ENCODE results near the gene PON2.

Gene PON2

DNA sequence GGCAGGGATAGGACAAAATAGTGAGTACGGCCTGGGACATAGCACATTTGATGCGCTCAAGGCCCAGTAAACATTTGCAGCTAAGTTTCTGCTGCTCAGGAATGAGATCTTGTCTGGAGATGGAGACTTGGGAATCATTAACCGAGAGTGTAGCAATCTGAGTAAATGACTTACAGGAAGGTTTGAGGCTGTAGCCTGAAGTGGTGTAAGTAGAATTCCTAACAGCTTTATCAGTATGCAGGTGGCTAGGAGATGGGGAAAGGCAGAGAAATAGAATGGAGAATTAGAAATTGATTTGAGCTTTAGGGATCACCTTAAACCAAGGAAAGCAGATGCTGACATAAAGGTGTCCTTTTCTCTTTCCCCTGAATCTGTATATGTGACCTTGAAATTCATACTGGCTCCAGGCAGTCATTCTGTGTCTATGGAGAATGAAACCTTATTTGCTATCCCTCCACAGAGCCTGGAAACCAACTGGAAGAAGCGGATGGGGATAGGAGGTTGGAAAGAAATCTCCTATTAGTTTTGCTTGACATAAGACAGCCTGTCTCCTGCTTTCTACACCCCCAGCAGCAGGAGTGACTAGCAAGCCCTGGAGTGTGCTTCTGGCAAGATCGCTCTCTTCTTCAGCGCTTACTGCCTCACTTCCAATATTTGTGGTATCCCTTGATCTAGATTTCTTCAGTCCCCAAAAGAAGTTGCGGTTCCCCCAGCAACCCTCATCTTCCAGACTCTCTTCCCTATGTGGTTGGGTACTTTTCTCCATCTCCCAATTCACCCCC is 6.4 kb upstream of the PON2 start:
- DNase-seq = no peak

DNA sequence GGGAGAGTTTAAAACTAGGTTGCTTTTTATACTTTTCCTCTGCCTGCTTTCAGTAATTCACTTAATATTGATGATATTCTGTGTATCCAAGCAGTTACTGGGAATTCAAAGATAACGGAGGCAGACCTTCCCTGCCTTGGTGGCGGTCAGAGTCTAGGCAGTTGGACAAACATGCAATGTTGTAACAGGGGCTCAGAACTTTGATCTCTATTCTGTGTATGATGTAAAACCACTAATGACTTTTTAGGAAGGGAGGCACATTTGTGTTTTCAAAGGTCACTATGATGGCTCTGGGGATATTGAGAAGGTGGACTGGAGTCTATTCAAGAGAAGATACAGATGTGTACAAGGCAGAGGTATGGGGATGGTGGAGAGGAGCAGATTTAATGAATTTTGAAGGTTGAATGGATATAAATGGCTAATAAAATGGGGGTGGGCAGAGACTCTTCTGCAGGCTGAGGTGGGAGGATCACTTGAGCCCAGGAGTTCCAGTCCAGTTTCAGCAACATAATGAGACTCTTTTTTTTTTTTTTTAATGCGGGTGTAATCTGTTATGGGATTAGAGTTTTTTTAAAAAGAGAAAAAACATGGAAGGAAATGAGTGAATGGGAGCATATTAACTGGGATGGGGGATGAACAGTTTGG is 5.7 kb upstream of the PON2 start:
- DNase-seq = no peak

DNA sequence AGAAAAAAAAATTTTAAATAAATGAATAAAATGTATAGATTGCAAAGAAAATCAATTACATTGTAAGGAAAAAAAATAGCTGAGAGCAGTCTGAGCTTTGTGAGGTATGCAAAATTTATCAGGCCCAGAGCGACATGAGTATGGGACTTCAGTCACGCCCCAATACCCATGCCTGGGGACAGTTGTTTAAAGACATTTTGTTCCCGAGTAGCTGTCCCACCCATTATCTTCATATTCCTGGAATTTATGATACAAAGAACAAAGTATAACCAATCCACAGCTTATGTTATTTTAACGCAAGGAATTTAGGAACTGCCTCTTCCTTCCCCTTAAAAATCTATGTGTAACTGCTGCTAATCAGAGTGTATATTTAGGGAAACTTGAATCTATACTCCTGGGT is 1.6 kb upstream of the PON2 start:
- no peak for DNase-seq

DNA sequence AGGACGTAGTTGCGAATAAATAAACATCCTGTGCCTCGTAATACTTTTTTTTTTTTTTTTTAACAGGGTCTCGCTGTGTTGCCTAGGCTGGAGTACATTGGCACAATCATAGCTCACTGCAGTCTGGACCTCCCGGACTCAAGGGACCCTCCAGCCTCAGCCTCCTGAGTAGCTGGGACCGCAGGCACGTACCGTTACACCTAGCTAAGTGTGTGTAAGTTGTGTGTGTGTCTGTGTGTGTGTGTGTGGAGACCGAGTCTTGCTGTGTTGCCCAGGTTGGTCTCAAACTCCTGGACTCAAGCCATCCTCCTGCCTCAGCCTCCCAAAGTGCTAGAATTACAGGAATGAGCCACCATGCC is 573 bp upstream of the PON2 start:
- DNase-seq = no peak

DNA sequence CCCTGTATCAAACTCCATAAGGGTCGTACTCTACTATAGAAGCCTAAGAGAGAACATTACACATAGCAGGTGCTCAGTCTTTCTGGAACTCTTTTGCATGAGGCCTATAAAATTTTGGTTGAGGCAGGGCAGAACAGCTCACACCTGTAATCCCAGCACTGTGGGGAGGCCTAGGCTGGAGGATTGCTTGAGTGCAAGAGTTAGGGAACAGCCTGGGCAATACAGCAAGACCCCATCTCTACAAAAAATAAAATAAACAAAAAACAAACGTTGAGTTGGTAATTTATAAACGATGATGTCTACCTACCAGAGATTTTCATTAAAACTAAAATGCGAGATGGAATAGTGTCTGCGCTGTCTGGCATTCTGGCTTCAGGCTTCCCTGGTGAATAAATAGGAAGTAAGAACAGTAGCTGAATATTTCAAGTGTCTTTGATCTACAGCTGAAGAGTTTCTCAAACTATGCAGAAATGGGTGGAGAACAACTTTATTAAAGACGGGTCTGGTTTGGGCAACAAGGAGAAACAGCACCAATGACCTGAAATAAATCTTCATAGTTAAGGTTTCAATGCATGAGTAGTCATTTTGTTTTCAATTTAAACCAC is 774 bp downstream of the PON2 start:
- DNase-seq = no peak

DNA sequence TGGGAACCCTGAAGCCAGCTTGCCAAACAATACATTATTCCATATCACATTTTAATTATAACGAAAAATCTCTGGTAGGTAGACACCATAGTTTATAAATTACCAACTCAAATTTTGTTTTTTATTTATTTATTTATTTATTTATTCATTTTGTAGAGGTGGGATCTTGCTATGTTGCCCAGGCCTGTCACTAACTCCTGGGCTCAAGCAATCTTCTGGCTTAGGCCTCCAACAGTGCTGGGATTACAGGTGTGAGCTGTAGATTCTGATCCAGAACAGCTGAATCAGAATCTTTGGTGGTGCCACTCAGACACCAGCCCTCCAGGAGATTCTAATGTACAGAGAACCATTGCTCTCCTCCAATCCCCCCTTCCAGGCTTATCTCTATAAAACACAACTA is 1.7 kb downstream of the PON2 start:
- no peak for DNase-seq

DNA sequence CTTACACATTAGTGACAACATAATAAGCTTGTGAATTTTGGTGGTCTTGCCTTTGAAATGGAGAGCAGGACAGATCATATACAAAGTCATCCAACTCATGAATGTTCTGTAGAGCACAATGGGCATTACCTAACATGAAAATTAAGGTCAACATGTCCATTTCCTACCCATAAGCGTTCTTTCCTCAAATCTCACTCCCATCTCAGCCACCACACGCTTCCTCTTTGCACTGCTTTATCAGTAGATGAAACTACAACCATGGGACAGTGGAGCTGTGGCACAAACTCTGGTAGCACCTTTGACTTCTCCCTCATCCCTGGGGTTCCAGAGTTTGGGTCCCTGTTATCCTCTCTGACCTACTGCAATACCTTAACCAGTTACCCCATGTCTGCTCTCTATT is 2.2 kb downstream of the PON2 start:
- DNase-seq = no peak

DNA sequence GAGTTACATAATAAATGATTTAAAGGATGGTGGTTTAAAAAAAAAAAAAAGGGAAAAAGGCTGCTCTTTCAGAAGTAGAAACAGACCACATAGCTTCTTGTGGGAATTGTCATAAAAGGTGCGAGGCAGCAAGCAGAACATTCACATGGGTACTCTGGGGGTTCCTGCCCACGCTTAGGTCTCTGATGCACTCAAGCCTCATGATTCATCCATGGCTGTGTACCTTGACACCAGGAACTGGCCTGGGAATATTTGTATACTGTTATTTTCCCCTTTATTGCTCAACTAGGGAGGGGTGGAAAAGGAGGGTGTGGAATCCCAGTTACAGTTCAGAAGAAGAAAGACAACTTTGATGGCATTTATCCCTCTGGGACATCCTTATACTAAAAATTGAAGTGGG is 4.0 kb downstream of the PON2 start:
- no peak for DNase-seq

DNA sequence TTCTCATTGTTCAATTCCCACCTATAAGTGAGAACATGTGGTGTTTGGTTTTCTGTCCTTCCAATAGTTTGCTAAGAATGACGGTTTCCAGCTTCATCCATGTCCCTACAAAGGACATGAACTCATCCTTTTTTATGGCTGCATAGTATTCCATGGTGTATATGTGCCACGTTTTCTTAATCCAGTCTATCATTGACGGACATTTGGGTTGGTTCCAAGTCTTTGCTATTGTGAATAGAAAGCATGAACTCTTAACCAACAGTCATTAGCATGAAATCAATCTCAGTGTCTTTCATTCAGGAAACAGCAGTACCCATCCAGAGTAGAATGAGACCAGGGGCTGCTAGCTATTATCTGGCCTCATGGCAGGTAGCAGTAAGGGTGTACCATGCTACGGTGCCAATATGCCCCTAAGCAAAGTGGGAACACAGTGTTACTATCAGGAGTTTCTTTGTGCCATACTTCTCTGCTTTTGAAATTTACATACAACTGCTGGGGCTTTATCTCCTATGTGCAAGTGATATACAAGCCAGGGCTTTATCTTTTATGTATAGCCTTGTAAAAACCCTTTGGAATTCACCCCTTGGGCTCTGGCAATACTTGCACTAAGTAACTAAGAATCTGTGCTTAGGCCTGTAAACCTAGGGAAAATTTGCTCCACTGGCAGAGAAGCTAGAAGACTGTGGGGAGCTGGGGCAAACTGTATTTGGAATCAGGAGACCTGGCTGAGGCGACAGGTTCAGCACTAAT is 5.4 kb downstream of the PON2 start:
- DNase-seq = no peak

DNA sequence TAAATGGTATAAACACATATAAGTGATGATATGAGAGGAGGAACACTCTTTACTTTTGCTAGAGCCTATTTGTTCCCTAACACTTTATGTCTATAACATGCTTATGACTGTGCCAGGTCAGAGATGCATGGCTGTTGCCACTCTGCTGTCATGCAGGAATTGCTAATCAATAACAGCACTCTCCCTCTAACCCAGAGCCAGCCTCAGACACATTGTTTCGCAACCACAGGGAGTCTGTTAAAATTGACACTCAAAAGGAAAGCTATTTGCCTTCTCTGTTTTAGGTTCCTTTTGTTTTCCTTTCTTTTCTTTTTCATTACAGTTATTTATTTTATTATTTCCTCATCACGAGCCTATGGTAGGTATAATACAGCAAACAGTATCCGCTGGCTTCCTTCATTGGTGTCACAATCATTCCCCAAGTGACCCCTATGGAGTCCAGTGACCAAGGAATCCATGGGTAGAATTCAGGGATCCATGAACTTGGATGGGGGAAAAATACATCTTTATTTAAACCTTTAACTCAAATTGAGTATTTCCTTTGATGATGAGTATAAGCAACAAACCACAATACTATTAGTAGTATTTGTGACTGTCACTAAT is 6.8 kb downstream of the PON2 start:
- no peak for DNase-seq

DNA sequence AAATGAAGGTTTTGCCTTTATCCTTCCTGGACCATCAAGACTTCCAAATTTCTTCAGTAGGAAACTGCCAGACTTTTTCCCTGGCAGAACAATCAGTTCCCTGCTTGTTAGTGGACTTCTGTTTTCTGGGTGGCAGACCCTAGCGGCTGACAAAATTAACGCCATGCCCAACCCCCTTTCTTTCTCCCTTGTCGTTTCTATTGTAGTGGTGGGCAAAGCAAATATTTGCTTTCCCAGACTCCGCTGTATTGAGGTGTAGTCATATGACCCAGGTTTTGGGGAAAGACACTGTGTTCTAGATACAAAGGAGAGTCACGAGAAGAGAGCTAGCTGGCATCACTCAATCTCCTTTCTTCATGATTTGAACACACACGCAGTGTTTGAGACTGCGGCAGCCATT is 7.7 kb downstream of the PON2 start:
- no peak for DNase-seq

DNA sequence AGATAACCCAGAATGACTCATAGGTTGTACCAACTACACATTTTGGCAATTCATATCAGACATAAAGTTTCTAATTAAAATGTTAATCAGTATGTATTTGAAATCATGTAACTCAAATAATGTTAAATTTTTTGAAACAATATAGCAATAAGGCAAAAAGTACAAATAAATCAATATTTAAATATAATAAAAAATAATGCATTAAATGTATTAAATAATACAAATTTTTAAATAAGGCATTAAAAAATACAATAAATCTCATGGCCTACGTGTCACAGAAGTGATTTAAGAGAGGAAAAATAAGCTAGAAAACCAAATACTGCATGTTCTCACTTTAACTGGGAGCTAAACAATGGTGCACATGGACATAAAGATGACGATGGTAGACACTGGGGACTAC is 9.1 kb downstream of the PON2 start:
- no peak for DNase-seq

DNA sequence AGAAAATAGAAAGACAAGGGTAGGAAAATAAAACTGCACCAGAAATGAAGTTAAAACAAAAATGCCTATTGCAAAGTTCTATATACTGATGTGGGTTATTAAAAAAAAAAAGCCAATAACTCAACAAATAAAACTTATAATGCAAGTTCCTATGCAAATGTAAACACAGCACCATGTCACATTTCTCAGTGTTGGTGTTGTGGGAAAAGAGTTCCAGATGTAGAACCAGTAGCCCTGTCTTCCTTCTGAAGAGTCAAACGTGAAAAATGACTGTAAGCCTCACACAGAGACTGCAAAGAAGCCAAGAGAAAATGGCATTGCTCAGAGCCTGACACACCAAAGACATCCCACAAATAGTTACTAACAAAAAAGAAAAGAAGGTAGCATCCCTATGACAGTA is 10.1 kb downstream of the PON2 start:
- no peak for DNase-seq

DNA sequence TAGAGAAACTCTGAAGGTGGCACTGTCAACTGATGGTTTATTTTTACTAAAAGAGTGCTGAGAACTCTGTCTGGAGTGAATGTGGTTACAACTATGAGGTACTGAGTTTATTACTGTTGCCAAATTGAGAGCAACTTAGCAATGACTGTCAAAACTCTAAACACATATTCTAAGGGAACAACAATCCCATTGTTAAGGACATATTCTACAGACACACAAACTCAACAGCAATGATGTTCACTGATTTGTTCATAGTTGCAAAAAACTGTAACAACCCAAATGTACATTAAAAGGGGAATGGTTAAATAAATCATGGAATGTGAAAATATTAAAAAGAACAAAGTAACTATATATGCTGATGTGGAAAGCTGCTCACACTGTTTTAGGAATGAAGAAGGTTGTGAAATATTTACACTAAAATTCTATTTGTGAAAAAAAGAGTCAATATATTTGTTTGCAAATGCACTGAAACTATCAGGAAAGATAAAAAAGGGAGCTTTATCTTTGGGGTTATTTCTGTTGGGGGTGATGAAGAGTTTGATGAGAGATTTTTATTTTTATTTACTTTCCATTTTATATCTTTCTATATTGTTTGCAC is 12.9 kb downstream of the PON2 start:
- DNase-seq = no peak

DNA sequence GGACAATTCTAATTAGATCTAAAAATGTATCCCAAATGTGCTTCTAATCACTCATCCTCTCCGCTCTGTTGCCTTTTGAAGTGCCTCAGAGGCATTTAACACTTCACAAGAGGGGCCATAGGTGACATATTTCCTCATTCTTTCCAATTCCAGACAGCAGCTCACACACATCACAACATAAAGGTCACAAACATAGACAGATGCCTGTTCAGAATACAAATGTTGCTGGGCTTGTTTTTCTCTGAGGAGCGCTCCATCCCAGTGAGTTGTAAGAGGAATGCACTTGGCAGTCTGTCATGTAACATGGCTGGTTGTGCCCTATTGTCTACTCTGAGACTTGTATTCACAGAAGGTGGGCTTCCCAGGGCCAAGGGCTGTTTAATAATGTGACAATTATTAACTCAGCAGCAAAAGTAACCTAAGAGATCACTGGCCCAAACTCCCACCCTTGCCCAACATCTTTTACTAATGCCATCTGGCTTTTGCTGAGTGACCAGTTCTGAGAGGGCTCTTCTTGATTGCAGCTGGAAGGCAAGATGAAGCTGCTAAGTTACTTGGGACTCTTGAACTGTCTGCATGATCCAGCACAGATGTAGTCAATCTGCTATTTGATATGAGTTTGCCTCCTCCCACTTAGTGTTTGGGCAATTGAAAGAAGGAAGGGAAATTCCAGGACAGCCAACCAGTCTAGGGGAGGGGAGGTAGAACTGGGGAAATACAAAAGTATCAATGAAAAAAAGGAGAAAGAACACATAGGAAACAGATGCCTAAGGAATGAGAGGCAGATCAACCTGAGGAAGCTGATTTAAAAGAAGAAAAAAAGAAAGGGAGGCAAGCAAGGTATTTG is 13.6 kb downstream of the PON2 start:
- no peak for DNase-seq

DNA sequence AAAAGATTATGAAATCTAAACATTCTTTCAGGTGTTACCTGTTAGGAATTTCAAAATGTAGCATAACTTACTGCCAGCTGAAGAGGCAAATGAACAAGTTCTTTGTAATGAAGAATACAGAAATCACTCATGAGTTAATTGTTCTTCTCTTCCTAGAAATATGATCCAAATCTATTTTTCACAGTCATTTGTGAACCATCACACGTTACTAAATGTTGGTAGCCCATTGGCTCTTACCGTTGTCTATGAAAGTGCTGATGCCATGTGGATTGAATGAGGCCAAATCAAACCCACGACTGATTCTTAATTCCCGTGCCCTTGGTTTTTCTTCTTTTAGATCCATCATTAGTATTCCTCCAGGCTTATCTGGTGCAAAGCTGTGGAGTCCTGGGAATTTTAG is 22.8 kb downstream of the PON2 start:
- no peak for DNase-seq

DNA sequence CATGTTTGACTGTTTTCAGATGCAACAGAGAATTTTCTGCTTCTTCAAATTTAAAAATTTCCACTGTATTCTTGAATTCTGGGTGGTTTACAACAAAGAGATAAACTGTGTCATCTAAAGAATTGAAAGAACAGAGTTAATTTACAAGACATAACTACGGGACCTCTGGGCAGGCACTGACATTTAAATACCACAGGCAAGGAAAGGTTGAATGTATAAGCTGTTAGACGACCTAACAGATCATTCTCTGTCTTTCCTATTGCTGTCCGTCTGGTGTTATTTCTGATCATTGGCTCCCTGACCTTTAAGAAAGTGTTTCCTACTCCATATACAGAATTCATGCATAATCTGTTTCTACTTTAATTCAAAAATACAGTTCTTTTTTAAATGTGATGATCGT is 23.2 kb downstream of the PON2 start:
- DNase-seq = no peak

DNA sequence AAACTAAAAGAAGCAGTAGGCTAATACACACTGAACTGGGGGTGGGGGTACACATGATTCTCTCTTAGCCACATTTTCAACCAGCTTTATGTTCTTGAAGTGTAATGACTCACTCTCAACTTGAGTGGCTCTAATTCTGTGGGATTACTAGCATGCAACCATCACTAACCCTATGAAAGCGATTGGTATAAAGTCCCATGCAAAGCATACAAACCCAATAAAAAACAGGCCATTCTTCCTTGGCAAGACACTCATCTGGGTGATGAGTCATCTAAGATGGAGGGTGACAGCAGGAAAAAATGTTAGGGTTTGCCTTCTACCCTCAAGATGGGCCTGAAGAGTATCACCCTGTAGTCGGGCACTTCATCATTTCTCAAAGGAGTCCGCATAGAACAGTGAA is 23.8 kb downstream of the PON2 start:
- DNase-seq = no peak

DNA sequence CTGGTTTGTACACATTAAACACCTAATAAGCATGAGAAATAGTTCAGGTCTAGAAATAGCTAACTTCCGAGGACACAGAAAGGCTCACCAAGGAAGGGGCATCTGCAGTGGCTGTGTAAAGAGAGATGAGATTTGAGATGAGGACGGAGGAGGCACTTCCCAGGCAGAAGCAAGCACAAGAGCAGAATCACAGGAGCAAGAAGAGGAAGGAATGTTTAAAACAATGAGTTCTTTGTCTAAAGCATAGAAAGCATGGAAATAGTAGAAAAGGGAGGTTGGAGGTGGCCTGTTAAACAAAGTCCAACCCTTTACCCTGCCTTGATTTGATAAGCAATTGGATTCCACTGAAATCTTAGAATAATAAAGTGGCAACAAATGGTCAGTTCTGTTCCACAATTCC is 27.1 kb downstream of the PON2 start:
- DNase-seq = no peak

DNA sequence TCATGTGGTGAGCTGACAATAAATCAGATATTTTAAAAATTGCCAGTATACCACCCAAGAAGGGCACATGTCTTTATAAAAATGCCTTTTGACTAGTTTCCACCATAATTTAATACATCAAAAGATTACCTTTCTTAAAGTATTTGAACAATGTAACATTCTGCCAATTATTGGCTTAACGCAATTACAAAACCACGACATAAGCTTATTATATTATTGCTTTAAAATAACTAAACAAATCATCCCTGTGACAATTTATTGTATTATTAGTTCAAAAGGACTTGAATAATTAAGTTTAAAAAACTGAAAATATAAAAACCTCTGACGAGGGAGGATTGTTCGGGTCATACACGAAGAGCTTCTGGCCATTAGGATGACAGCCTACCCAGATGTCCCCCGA is 29.0 kb downstream of the PON2 start:
- no peak for DNase-seq

DNA sequence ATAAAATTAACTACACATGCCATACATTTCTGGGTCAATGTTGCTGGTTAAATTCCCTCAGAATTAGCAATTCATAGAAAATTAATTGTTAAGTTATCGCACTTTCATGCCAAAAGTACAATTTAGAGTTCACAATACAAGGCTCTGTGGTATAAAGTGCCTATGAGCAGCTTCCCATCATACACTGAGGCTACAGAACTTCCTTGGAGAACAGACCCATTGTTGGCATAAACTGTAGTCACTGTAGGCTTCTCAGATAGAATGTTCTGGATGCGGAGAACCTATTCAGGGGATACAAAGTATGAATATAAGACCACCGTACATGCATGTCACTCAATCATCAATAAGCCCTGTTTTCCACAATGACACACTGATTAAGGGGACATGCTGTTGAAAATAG is 29.6 kb downstream of the PON2 start:
- DNase-seq = no peak

DNA sequence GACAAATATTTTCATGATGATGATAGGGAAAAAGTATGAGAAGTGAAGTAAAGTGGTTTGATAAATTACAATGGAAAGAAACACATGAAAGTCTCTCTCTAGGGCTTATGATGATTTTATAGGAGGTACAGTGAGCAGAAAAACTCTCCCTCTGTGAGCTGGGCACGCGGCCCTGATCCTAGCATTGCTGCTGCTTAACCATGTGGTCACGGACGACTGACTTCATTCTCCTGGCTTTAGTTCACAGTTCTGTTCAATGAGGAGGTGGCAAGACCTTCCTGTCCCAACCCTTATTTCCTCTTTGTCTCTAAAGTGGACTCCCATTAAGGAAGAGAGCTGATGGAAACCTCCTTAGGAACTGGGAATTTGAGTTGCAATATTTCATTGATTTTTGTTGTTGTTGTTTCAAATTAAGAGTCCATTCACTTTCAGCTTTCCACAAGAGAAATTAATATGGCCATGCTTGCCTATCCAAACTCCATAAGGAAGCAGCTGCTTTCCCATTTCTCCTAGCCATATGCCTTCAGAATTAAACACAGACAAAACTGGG is 30.4 kb downstream of the PON2 start:
- no peak for DNase-seq
